GM18870 (cell line): ENCODE measurements around the gene PSKH1.

Source experiments
- ATAC-seq: cut with Tn5 transposase; IDR thresholded peaks from one replicate; pipeline ENCODE4 v1.9.1; 2021; ENCODE audit warnings: moderate library complexity; ENCODE audit not compliant: unreplicated experiment

The PSKH1 gene

GRCh38 chr16:67864594-67864993 lies 28.5 kb upstream of the PSKH1 start:
- ATAC-seq: no peak

GRCh38 chr16:67865318-67865717 lies 27.7 kb upstream of the PSKH1 start:
- ATAC-seq: no peak

- ATAC-seq: no peak
Measured at GRCh38 chr16:67868290-67868689, 24.8 kb upstream of the PSKH1 start.

- no peak for ATAC-seq
Measured at GRCh38 chr16:67869653-67870052, 23.4 kb upstream of the PSKH1 start.

DNA sequence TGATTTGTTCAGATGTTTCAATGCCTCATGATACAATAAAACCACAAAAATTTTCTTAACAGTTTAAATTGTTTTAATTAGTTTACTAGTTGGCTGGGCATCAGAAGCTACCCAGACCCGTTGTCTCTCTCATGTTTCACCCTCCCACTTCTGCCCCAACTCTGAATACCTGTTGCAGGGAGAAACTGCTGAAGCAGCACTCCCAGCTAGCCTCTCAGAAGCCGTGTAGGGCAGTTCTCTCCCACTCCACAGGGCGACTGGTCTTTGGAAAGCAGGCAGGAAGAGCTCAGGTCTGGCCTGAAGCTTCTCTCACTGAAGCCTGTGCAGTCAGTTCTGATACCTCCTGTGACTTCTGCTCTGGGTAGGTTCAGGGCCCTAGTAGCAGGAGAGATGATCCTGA lies 21.8 kb upstream of the PSKH1 start:
- ATAC-seq: no peak

- no peak for ATAC-seq
Measured at GRCh38 chr16:67872131-67872630, 20.9 kb upstream of the PSKH1 start.

- no peak for ATAC-seq
Measured at GRCh38 chr16:67872631-67873434, 20.2 kb upstream of the PSKH1 start, which contains the start of gene EDC4. Gene EDC4 (plus strand): TSS chr16:67873052. CDS start chr16:67873262, 210 bp downstream.

DNA sequence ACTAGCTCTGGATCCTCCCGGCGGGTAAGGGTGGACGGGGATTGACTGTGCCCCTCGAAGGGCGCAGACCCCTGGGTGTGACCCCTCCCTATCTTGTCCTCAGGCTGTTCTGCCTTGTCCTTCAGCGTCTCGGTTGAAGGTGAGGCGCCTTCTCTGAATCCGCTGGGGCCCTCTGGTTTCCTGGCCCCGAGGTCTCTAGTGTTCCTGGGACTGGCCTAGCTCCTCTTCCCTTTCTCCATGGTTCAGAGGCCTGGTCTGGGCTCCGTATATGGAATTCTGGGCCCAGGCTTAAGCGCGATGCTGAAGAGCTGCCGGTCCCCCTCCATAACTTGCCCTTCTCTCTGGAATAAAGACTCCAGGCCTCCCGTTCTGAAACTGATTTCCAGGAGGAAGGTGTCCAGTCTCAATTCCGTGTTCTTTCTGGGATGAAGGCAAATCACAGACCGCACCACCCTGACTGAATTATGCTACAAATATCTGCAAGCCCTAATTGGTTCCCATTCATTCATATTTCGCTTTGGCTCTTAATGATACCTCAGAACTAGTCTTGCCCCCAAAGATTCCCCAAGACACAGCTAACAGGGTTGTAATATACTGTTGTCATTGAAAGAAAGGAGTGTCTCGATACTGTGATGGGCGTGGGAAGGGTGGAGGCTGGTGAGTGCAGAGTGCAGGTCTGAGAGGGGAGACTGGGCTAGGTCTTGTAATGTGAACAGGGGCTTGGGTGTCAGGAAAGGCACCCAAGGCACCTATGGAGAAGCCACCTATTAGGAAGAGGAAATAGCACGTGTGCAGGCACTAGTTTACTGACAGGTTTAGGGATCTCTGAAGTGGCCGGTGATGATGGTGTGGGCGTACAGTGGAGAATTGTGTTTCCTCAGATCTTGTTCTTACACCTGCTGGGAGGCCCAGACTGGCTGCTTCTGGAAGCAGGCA lies 19.4 kb upstream of the PSKH1 start:
- no peak for ATAC-seq

- no peak for ATAC-seq
Measured at GRCh38 chr16:67874372-67874771, 18.7 kb upstream of the PSKH1 start.

- no peak for ATAC-seq
Measured at GRCh38 chr16:67877064-67877463, 16.0 kb upstream of the PSKH1 start.

DNA sequence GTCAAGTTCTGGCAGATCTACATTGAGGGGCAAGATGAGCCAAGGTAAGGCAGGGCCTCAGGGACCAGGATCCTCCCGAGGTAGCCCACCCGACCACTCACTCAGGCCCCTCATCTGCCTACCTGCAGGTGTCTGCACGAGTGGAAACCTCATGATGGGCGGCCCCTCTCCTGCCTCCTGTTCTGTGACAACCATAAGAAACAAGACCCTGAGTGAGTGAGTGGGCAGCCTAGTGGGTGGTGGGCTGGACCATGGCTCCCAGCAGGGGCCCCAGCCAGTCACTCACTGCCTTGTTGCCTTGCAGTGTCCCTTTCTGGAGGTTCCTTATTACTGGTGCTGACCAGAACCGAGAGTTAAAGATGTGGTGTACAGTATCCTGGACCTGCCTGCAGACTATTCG lies 14.8 kb upstream of the PSKH1 start:
- no peak for ATAC-seq

DNA sequence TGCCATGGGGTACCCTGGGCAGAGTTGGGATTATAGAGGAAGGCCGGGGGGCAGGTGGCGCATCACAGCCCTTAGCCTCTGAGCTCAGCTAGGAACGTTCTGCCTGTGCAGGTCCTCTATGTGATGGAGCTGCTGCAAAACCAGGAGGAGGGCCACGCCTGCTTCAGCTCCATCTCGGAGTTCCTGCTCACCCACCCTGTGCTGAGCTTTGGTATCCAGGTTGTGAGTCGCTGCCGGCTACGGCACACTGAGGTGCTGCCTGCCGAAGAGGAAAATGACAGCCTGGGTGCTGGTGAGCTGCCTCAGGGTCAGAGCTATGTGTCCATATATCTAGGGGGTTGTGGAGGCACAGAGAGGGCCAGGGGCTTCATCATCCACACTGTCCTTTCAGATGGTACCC lies 14.2 kb upstream of the PSKH1 start:
- ATAC-seq: no peak

- no peak for ATAC-seq
Measured at GRCh38 chr16:67879462-67879861, 13.6 kb upstream of the PSKH1 start.

- no peak for ATAC-seq
Measured at GRCh38 chr16:67879936-67880335, 13.1 kb upstream of the PSKH1 start.

DNA sequence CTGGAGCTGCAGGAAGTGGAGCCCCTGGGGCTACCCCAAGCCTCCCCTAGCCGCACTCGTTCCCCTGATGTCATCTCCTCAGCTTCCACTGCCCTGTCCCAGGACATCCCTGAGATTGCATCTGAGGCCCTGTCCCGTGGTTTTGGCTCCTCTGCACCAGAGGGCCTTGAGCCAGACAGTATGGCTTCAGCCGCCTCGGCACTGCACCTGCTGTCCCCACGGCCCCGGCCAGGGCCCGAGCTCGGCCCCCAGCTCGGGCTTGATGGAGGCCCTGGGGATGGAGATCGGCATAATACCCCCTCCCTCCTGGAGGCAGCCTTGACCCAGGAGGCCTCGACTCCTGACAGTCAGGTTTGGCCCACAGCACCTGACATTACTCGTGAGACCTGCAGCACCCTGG lies 12.5 kb upstream of the PSKH1 start:
- ATAC-seq: no peak

GRCh38 chr16:67881621-67882161 lies 11.4 kb upstream of the PSKH1 start:
- ATAC-seq: no peak

DNA sequence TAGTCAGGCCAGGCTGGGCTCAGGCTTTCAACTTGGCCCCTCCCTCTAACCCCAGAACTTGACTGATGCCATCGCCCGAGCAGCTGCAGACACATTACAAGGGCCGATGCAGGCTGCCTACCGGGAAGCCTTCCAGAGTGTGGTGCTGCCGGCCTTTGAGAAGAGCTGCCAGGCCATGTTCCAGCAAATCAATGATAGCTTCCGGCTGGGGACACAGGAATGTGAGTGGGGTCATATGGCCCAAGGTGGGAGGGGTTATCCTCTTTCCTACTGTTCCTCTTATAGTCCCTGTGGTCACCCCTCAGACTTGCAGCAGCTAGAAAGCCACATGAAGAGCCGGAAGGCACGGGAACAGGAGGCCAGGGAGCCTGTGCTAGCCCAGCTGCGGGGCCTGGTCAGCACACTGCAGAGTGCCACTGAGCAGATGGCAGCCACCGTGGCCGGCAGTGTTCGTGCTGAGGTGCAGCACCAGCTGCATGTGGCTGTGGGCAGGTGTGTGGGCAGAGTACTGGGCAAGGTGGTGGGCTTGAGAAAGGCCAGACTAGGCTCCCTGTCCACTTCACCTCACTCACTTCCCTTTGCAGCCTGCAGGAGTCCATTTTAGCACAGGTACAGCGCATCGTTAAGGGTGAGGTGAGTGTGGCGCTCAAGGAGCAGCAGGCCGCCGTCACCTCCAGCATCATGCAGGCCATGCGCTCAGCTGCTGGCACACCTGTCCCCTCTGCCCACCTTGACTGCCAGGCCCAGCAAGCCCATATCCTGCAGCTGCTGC lies 10.5 kb upstream of the PSKH1 start:
- no peak for ATAC-seq

DNA sequence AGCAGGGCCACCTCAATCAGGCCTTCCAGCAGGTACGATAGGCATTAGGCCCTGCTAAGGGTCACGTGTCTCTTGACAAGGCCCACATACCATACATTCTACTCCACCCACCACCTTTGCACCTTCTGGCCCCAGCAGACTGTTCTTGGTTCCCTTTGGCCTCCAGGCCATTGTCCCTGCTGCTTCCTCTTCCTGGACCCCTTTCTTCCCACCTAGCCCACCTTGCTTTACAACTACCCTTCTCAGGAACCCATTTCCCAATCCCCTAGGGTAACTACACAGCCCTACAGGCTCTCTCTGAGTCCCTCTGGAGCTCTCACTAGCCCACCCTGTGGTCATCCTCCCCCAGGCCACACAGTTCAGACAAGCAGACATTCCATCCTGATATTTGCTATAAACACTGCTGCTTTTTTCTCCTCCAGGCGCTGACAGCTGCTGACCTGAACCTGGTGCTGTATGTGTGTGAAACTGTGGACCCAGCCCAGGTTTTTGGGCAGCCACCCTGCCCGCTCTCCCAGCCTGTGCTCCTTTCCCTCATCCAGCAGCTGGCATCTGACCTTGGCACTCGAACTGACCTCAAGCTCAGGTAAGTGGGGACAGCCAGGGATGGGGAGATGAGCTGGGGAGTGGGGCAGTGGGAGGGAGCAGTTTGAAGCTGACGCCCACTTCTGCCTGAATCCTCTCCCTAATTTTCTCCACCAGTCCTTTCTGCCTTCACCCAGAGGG lies 9.7 kb upstream of the PSKH1 start:
- ATAC-seq: no peak

DNA sequence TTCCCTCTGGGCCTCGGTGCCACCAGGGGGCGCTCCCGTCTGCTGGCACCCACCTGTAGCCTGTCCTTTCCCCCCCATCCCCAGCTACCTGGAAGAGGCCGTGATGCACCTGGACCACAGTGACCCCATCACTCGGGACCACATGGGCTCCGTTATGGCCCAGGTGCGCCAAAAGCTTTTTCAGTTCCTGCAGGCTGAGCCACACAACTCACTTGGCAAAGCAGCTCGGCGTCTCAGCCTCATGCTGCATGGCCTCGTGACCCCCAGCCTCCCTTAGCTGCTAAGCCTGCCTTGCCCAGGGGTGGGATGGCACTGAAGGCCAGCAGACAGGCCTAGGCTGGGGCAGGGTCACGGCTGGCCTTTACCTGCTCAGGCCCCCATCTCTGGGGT lies 9.2 kb upstream of the PSKH1 start:
- ATAC-seq: no peak

GRCh38 chr16:67884684-67885083 lies 8.4 kb upstream of the PSKH1 start, which contains the start of gene NRN1L:
Gene NRN1L (plus strand): TSS chr16:67884885. CDS start chr16:67884904, 19 bp downstream.
- no peak for ATAC-seq
